Astrocyte (in vitro differentiated cells and primary cell): ENCODE results near the gene DCTN1. TPM values are rescaled to one million over a fixed set of nuclear protein-coding genes. Genes with fewer than 3 reads are reported as not detected.

Experiments used
- DNase-seq: peaks from one replicate; pipeline ENCODE4 v3.0.0-alpha.2; 2010; ENCODE audit warnings: low read depth
- FAIRE-seq: peaks from 2 replicates; lab custom pipeline; 2011; peaks lifted over from hg19 to GRCh38; lab: Jason Lieb, UNC
- H2AFZ ChIP-seq: 2 replicates; pipeline ENCODE4 v1.6.0; 2012; ENCODE audit warnings: low read depth, low read length, inconsistent platforms
- H3K27ac ChIP-seq: 2 replicates; pipeline ENCODE4 v1.5.1; 2011; ENCODE audit warnings: low read depth, low read length, inconsistent platforms
- H3K27me3 ChIP-seq: 2 replicates; pipeline ENCODE4 v1.6.0; 2011; ENCODE audit warnings: low read length, inconsistent platforms; ENCODE audit not compliant: insufficient read depth
- H3K36me3 ChIP-seq: 2 replicates; pipeline ENCODE4 v1.5.1; 2011; ENCODE audit warnings: low read length, inconsistent platforms; ENCODE audit not compliant: insufficient read depth
- H3K4me1 ChIP-seq: 2 replicates; pipeline ENCODE4 v1.5.1; 2011; ENCODE audit warnings: low read length, inconsistent platforms; ENCODE audit not compliant: insufficient read depth
- H3K4me2 ChIP-seq: 2 replicates; pipeline ENCODE4 v1.6.0; 2012; ENCODE audit warnings: low read length, inconsistent platforms
- H3K4me3 ChIP-seq: 2 replicates; pipeline ENCODE4 v1.5.1; 2011; ENCODE audit warnings: low read depth, mild to moderate bottlenecking, low read length, inconsistent platforms; ENCODE audit not compliant: insufficient read depth
- H3K79me2 ChIP-seq: 2 replicates; pipeline ENCODE4 v1.6.0; 2012; ENCODE audit warnings: mild to moderate bottlenecking, low read length, inconsistent platforms; ENCODE audit not compliant: insufficient read depth
- H3K9ac ChIP-seq: 2 replicates; pipeline ENCODE4 v1.6.0; 2012; ENCODE audit warnings: mild to moderate bottlenecking, low read length, inconsistent platforms
- H3K9me3 ChIP-seq: 2 replicates; pipeline ENCODE4 v1.5.1; 2012; ENCODE audit warnings: low read depth, mild to moderate bottlenecking, low read length, inconsistent platforms; ENCODE audit not compliant: insufficient read depth
- H4K20me1 ChIP-seq: 2 replicates; pipeline ENCODE4 v1.6.0; 2012; ENCODE audit warnings: low read length, inconsistent platforms; ENCODE audit not compliant: insufficient read depth
- H3K27ac Mint-ChIP-seq: one replicate; pipeline ENCODE4 v1.8.0; 2021; ENCODE audit warnings: mild to moderate bottlenecking, mixed read lengths; ENCODE audit not compliant: unreplicated experiment
- H3K27me3 Mint-ChIP-seq: one replicate; pipeline ENCODE4 v1.8.0; 2021; ENCODE audit warnings: low read depth, mixed read lengths; ENCODE audit not compliant: unreplicated experiment
- H3K36me3 Mint-ChIP-seq: one replicate; pipeline ENCODE4 v1.8.0; 2021; ENCODE audit warnings: low read depth, mixed read lengths; ENCODE audit not compliant: unreplicated experiment
- H3K4me1 Mint-ChIP-seq: one replicate; pipeline ENCODE4 v1.8.0; 2021; ENCODE audit warnings: low read depth, mixed read lengths; ENCODE audit not compliant: unreplicated experiment
- H3K4me3 Mint-ChIP-seq: one replicate; pipeline ENCODE4 v1.8.0; 2021; ENCODE audit warnings: mild to moderate bottlenecking, moderate library complexity, mixed read lengths; ENCODE audit not compliant: unreplicated experiment
- H3K9me3 Mint-ChIP-seq: one replicate; pipeline ENCODE4 v1.8.0; 2021; ENCODE audit warnings: mild to moderate bottlenecking, mixed read lengths; ENCODE audit not compliant: unreplicated experiment
- EZH2 ChIP-seq: IDR thresholded peaks from 2 replicates; pipeline ENCODE4 v1.6.1; 2012; ENCODE audit warnings: mild to moderate bottlenecking, low read length, inconsistent platforms; ENCODE audit not compliant: insufficient read depth
- total RNA-seq: library from RNA; stranded (reverse); gene quantifications from 2 replicates; pipeline ENCODE4 v1.2.1, GENCODE V29; 2021
- TF ChIP-seq, protein P1 (sequence below): IDR thresholded peaks from 2 replicates; pipeline ENCODE4 v1.5.1; 2011; ENCODE audit warnings: low read depth, mild to moderate bottlenecking, inconsistent platforms, low read length, moderate library complexity; ENCODE audit not compliant: insufficient read depth

DCTN1 gene
- total RNA-seq, 1 donor from 2014 or later: 215 TPM

DNA sequence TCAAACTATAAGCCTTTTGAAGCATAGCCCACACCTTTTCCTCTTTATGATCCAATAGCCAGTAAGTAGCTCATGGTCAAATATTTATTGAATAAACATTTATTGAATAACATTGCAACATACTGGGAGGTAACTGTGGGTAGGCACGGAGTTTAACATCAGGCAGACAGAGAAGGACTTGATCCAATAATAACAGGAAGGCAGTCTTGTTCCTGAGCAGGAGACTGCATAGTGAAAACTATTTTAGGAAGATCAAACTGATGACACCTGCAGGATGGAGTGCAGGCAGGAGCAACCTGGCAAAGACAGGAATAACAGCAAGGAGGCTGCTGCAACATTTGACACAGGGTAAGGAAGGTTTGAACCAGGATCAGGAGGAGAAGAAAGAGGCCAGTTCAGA, 3.1 kb upstream of the DCTN1 start:
- FAIRE-seq (no peak), DNase-seq (peak; percentile 66)
- peaks cover 30% of the 10 kb centered on the region for H3K4me1 ChIP-seq
- H3K4me3 Mint-ChIP-seq: no peak overlapping the region
- peaks cover 88% of the 10 kb centered on the region for H3K79me2 ChIP-seq
- H3K4me3 ChIP-seq: no peak overlapping the region
- H3K27me3 Mint-ChIP-seq: no peaks in the 10 kb centered on the region
- H3K36me3 ChIP-seq: peaks cover 3% of the 10 kb centered on the region
- no peaks in the 10 kb centered on the region for H3K9me3 ChIP-seq
- no peak overlapping the region for H2AFZ ChIP-seq
- no peak overlapping the region for H3K9ac ChIP-seq
- no peak overlapping the region for H3K27ac ChIP-seq
- H3K36me3 Mint-ChIP-seq: peaks cover 4% of the 10 kb centered on the region
- H3K4me1 Mint-ChIP-seq: peaks cover 22% of the 10 kb centered on the region
- H3K4me2 ChIP-seq: peak overlapping the region; percentile 7
- H3K27me3 ChIP-seq: no peaks in the 10 kb centered on the region
- H4K20me1 ChIP-seq: peaks cover 87% of the 10 kb centered on the region
- H3K9me3 Mint-ChIP-seq: no peaks in the 10 kb centered on the region
- TF ChIP-seq EZH2: no peak
- TF ChIP-seq, protein P1, sequence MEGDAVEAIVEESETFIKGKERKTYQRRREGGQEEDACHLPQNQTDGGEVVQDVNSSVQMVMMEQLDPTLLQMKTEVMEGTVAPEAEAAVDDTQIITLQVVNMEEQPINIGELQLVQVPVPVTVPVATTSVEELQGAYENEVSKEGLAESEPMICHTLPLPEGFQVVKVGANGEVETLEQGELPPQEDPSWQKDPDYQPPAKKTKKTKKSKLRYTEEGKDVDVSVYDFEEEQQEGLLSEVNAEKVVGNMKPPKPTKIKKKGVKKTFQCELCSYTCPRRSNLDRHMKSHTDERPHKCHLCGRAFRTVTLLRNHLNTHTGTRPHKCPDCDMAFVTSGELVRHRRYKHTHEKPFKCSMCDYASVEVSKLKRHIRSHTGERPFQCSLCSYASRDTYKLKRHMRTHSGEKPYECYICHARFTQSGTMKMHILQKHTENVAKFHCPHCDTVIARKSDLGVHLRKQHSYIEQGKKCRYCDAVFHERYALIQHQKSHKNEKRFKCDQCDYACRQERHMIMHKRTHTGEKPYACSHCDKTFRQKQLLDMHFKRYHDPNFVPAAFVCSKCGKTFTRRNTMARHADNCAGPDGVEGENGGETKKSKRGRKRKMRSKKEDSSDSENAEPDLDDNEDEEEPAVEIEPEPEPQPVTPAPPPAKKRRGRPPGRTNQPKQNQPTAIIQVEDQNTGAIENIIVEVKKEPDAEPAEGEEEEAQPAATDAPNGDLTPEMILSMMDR: no peak
- no peak overlapping the region for H3K27ac Mint-ChIP-seq

GRCh38 chr2:74381751-74382150, 1.6 kb upstream of the DCTN1 start:
- DNase-seq: no peak
- no peak overlapping the region for H3K27ac ChIP-seq
- H4K20me1 ChIP-seq: peaks cover 84% of the 10 kb centered on the region
- Mint-ChIP-seq H3K4me3 (no peak overlapping the region), H3K9me3 (no peaks in the 10 kb centered on the region), H3K4me1 (peaks cover 22% of the 10 kb centered on the region), H3K27ac (peak overlapping the region; percentile 13), H3K27me3 (no peaks in the 10 kb centered on the region), H3K36me3 (peaks cover 13% of the 10 kb centered on the region)
- FAIRE-seq: no peak
- peaks cover 3% of the 10 kb centered on the region for H3K36me3 ChIP-seq
- no peak overlapping the region for H3K4me2 ChIP-seq
- H3K9me3 ChIP-seq: no peaks in the 10 kb centered on the region
- no peak overlapping the region for H3K9ac ChIP-seq
- TF ChIP-seq, protein P1: no peak
- no peak for TF ChIP-seq EZH2
- no peaks in the 10 kb centered on the region for H3K27me3 ChIP-seq
- H3K79me2 ChIP-seq: peaks cover 82% of the 10 kb centered on the region
- no peak overlapping the region for H2AFZ ChIP-seq
- H3K4me3 ChIP-seq: no peak overlapping the region
- H3K4me1 ChIP-seq: peaks cover 19% of the 10 kb centered on the region

DNA sequence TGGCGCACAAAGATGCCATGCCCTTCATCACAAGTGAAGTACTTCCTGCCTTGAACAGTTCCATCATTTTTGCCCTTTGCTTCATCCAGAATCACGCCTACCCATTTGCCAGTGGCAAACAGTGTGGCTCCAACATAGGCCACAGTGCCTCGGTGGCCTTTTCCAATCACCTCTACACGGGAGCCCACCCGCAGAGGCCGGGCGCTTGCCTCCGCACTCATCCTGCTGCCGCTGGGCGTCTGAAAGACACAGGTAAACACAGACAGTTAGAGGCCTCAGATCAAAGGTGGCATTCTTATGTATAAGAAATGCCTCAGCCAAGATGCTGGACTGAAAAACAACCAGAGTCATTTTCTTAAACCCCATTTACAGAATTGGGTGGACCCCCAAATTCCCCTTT, 2.1 kb downstream of the DCTN1 start:
- no peak overlapping the region for H3K4me3 Mint-ChIP-seq
- no peaks in the 10 kb centered on the region for H3K9me3 Mint-ChIP-seq
- Histone ChIP-seq H3K4me1 (peaks cover 17% of the 10 kb centered on the region), H3K27ac (no peak overlapping the region), H4K20me1 (peaks cover 88% of the 10 kb centered on the region), H3K27me3 (no peaks in the 10 kb centered on the region), H3K36me3 (peaks cover 6% of the 10 kb centered on the region), H2AFZ (no peak overlapping the region), H3K9me3 (no peaks in the 10 kb centered on the region), H3K4me3 (no peak overlapping the region), H3K9ac (no peak overlapping the region), H3K4me2 (no peak overlapping the region), H3K79me2 (peaks cover 75% of the 10 kb centered on the region)
- H3K36me3 Mint-ChIP-seq: peaks cover 24% of the 10 kb centered on the region
- H3K27me3 Mint-ChIP-seq: no peaks in the 10 kb centered on the region
- H3K27ac Mint-ChIP-seq: peak overlapping the region; percentile 85
- FAIRE-seq (no peak), DNase-seq (no peak)
- no peak for TF ChIP-seq EZH2
- TF ChIP-seq, protein P1: no peak
- peaks cover 40% of the 10 kb centered on the region for H3K4me1 Mint-ChIP-seq
